Measurements from ENCODE around the gene ZNF227. TPM values are rescaled to one million over a fixed set of nuclear protein-coding genes. Genes with fewer than 3 reads are reported as not detected.

ZNF227 gene
- total and polyA plus RNA-seq, 9 of the 15 experiments (the other 6 are each of a cell fraction or from before 2014, with no cell fraction given) = 3.0 to 15.1 (median 10.0) TPM

GRCh38 chr19:44232867-44233266 lies 20.5 kb downstream of the ZNF227 start:
- Histone ChIP-seq H2AFZ (ENCODE audit: low read depth, low read length) (no peak overlapping the region), H3K9me3 (replicated peaks; ENCODE audit: control insufficient read depth, insufficient read depth, low read depth, low read length) (peaks cover 10% of the 10 kb centered on the region), H3K36me3 (ENCODE audit: control insufficient read depth, insufficient read depth, low read length) (peaks cover 33% of the 10 kb centered on the region; the same call in 2 of the 3 replicates), H3K4me1 (replicated peaks in 1 of 2; ENCODE audit: control insufficient read depth in 2 of 2, insufficient read depth in 2 of 2, low read length in 2 of 2) (no peaks in the 10 kb centered on the region), H3K27ac (ENCODE audit: extremely low read depth, low read depth, low read length) (no peak overlapping the region), H3K79me2 (ENCODE audit: control insufficient read depth, insufficient read depth, low read length) (no peaks in the 10 kb centered on the region), H3K27me3 (ENCODE audit: control insufficient read depth in 2 of 2, insufficient read depth in 2 of 2, low read length in 2 of 2) (no peaks in the 10 kb centered on the region), H3K4me3 (no peak overlapping the region), H3K4me2 (ENCODE audit: insufficient read depth, low read length) (no peak overlapping the region), H3K9ac (ENCODE audit: insufficient read depth in 1 of 2, low read depth in 2 of 2, low read length in 2 of 2) (no peak overlapping the region), H3K9me1 (ENCODE audit: control insufficient read depth, insufficient read depth, low read length) (no peaks in the 10 kb centered on the region), H4K20me1 (replicated peaks; ENCODE audit: control insufficient read depth, insufficient read depth, low read length) (no peaks in the 10 kb centered on the region)
- intact Hi-C loops (cut with micrococcal nuclease) (no loop called here), in situ Hi-C loops (cut with MboI) (no loop called here)
- BruUV-seq (replicated peaks) = no TSS peak
- no peak for DNase-seq (ENCODE audit: extremely low read depth in 1 of 4, low spot score in 3 of 4)
- ATAC-seq = no peak
- no peak for FAIRE-seq
- ChIA-PET POLR2A (no interaction called here), CTCF (ENCODE audit: low intra/inter-chr PET ratio) (no interaction called here)
- 66% methylated on average over 2 of the region's 3 CpGs for WGBS (ENCODE audit: insufficient coverage, low coverage, missing lambda C conversion rate)
- TF ChIP-seq NFE2L1 (tag; IDR thresholded peaks at IDR 0.05; ENCODE audit: borderline replicate concordance, low read depth) (no peak), MLLT1 (IDR thresholded peaks at IDR 0.05) (no peak), ZC3H4 (CRISPR knock-in tag; IDR thresholded peaks at IDR 0.05; ENCODE audit: borderline replicate concordance) (no peak), PHB2 (IDR thresholded peaks at IDR 0.05; ENCODE audit: low read depth) (no peak), CSDE1 (IDR thresholded peaks at IDR 0.05) (no peak), FOSL1 (tag; conservative IDR thresholded peaks at IDR 0.05) (no peak), RAD21 (CRISPR knock-in tag; conservative IDR thresholded peaks at IDR 0.05 in 1 of 2, IDR thresholded peaks at IDR 0.05 in 1 of 2) (no peak), ZFP30 (CRISPR knock-in tag; IDR thresholded peaks at IDR 0.05; ENCODE audit: borderline replicate concordance) (no peak), ZNF174 (CRISPR knock-in tag; IDR thresholded peaks at IDR 0.05) (no peak), PRMT5 (CRISPR knock-in tag; IDR thresholded peaks at IDR 0.05) (no peak)
- TF ChIP-seq, protein P1, sequence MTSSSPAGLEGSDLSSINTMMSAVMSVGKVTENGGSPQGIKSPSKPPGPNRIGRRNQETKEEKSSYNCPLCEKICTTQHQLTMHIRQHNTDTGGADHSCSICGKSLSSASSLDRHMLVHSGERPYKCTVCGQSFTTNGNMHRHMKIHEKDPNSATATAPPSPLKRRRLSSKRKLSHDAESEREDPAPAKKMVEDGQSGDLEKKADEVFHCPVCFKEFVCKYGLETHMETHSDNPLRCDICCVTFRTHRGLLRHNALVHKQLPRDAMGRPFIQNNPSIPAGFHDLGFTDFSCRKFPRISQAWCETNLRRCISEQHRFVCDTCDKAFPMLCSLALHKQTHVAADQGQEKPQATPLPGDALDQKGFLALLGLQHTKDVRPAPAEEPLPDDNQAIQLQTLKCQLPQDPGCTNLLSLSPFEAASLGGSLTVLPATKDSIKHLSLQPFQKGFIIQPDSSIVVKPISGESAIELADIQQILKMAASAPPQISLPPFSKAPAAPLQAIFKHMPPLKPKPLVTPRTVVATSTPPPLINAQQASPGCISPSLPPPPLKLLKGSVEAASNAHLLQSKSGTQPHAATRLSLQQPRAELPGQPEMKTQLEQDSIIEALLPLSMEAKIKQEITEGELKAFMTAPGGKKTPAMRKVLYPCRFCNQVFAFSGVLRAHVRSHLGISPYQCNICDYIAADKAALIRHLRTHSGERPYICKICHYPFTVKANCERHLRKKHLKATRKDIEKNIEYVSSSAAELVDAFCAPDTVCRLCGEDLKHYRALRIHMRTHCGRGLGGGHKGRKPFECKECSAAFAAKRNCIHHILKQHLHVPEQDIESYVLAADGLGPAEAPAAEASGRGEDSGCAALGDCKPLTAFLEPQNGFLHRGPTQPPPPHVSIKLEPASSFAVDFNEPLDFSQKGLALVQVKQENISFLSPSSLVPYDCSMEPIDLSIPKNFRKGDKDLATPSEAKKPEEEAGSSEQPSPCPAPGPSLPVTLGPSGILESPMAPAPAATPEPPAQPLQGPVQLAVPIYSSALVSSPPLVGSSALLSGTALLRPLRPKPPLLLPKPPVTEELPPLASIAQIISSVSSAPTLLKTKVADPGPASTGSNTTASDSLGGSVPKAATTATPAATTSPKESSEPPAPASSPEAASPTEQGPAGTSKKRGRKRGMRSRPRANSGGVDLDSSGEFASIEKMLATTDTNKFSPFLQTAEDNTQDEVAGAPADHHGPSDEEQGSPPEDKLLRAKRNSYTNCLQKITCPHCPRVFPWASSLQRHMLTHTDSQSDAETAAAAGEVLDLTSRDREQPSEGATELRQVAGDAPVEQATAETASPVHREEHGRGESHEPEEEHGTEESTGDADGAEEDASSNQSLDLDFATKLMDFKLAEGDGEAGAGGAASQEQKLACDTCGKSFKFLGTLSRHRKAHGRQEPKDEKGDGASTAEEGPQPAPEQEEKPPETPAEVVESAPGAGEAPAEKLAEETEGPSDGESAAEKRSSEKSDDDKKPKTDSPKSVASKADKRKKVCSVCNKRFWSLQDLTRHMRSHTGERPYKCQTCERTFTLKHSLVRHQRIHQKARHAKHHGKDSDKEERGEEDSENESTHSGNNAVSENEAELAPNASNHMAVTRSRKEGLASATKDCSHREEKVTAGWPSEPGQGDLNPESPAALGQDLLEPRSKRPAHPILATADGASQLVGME (CRISPR knock-in tag; IDR thresholded peaks at IDR 0.05) = no peak
- TF ChIP-seq, protein P2, sequence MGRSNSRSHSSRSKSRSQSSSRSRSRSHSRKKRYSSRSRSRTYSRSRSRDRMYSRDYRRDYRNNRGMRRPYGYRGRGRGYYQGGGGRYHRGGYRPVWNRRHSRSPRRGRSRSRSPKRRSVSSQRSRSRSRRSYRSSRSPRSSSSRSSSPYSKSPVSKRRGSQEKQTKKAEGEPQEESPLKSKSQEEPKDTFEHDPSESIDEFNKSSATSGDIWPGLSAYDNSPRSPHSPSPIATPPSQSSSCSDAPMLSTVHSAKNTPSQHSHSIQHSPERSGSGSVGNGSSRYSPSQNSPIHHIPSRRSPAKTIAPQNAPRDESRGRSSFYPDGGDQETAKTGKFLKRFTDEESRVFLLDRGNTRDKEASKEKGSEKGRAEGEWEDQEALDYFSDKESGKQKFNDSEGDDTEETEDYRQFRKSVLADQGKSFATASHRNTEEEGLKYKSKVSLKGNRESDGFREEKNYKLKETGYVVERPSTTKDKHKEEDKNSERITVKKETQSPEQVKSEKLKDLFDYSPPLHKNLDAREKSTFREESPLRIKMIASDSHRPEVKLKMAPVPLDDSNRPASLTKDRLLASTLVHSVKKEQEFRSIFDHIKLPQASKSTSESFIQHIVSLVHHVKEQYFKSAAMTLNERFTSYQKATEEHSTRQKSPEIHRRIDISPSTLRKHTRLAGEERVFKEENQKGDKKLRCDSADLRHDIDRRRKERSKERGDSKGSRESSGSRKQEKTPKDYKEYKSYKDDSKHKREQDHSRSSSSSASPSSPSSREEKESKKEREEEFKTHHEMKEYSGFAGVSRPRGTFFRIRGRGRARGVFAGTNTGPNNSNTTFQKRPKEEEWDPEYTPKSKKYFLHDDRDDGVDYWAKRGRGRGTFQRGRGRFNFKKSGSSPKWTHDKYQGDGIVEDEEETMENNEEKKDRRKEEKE (IDR thresholded peaks at IDR 0.05; ENCODE audit: borderline replicate concordance in 1 of 2, control insufficient read depth in 1 of 2, low read depth in 2 of 2, low read length in 1 of 2) = no peak
